Neuronal stem cell (in vitro differentiated cells): Measurements from ENCODE around the gene ARF3.
"Not testable (repeated sequence)": the region's sequence is repeated elsewhere in the genome, so short reads cannot be mapped to it uniquely, and the experiment has no call there.

ENCODE experiments used
- DNase-seq: peaks from one replicate; pipeline ENCODE4 v3.0.0-alpha.2; 2013; ENCODE audit warnings: low spot score
- H2AFZ ChIP-seq: one replicate; pipeline ENCODE4 v1.6.1; 2013; ENCODE audit warnings: mild to moderate bottlenecking, low read length, inconsistent platforms
- H2AK5ac ChIP-seq: 2 replicates; pipeline ENCODE4 v1.6.1; 2013; ENCODE audit warnings: low read depth, mild to moderate bottlenecking, inconsistent platforms, low read length, moderate library complexity, mixed read lengths
- H2BK120ac ChIP-seq: 2 replicates; pipeline ENCODE4 v1.6.1; 2013; ENCODE audit warnings: low read depth, mild to moderate bottlenecking, inconsistent platforms, low read length, moderate library complexity, mixed read lengths
- H2BK12ac ChIP-seq: one replicate; pipeline ENCODE4 v1.6.1; 2013; ENCODE audit warnings: low read length, inconsistent platforms
- H2BK15ac ChIP-seq: 2 replicates; pipeline ENCODE4 v1.6.1; 2013; ENCODE audit warnings: mild to moderate bottlenecking, low read length, inconsistent platforms, mixed read lengths
- H2BK5ac ChIP-seq: one replicate; pipeline ENCODE4 v1.6.1; 2013; ENCODE audit warnings: inconsistent platforms, mild to moderate bottlenecking, low read length, moderate library complexity
- H3K14ac ChIP-seq: one replicate; pipeline ENCODE4 v1.6.1; 2013; ENCODE audit warnings: low read length, inconsistent platforms
- H3K18ac ChIP-seq: 2 replicates; pipeline ENCODE4 v1.6.1; 2013; ENCODE audit warnings: low read length, inconsistent platforms
- H3K23ac ChIP-seq: 2 replicates; pipeline ENCODE4 v1.6.1; 2013; ENCODE audit warnings: low read depth, mild to moderate bottlenecking, mixed read lengths, low read length, inconsistent platforms; ENCODE audit not compliant: poor library complexity
- H3K27ac ChIP-seq: replicated peaks from 3 replicates; pipeline ENCODE4 v1.5.1; 2013; ENCODE audit warnings: low read length, inconsistent platforms
- H3K27me3 ChIP-seq, 3 experiments: 2 replicates each; pipeline ENCODE4 v1.6.1; 2013; ENCODE audit warnings: low read length in 3 of 3, mild to moderate bottlenecking in 2 of 3, inconsistent platforms in 1 of 3, low read depth in 1 of 3, mixed read lengths in 1 of 3, moderate library complexity in 1 of 3; ENCODE audit not compliant: control insufficient read depth in 3 of 3, insufficient read depth in 3 of 3
- H3K36me3 ChIP-seq, 2 donors: replicated peaks in 1 of 2; 2 replicates each; pipeline ENCODE4 v1.6.1; 2013; ENCODE audit warnings: low read length in 2 of 2; ENCODE audit not compliant: control insufficient read depth in 2 of 2, insufficient read depth in 2 of 2
- H3K4ac ChIP-seq: 2 replicates; pipeline ENCODE4 v1.6.1; 2013; ENCODE audit warnings: inconsistent platforms, mild to moderate bottlenecking, low read length, moderate library complexity
- H3K4me1 ChIP-seq, 2 donors: 1 replicate in 1 of 2; 2 replicates in 1 of 2; pipeline ENCODE4 v1.6.1; 2013; ENCODE audit warnings: low read length in 2 of 2, low read depth in 1 of 2; ENCODE audit not compliant: control insufficient read depth in 2 of 2, insufficient read depth in 1 of 2
- H3K4me2 ChIP-seq: one replicate; pipeline ENCODE4 v1.6.1; 2013; ENCODE audit warnings: mild to moderate bottlenecking, low read length, inconsistent platforms; ENCODE audit not compliant: insufficient read depth, poor library complexity, severe bottlenecking
- H3K4me3 ChIP-seq, 2 donors: 2 replicates each; pipeline ENCODE4 v1.5.1; 2013; ENCODE audit warnings: low read length in 2 of 2, mild to moderate bottlenecking in 2 of 2, inconsistent platforms in 1 of 2, moderate library complexity in 1 of 2
- H3K79me1 ChIP-seq: one replicate; pipeline ENCODE4 v1.6.1; 2013; ENCODE audit warnings: low read depth, mild to moderate bottlenecking, inconsistent platforms, low read length, moderate library complexity
- H3K9ac ChIP-seq: one replicate; pipeline ENCODE4 v1.6.1; 2013; ENCODE audit warnings: mild to moderate bottlenecking, low read depth, low read length, inconsistent platforms; ENCODE audit not compliant: poor library complexity
- H3K9me3 ChIP-seq, 2 donors: replicated peaks in 1 of 2; 2 replicates each; pipeline versions ENCODE3 to v1.6.1; 2013; ENCODE audit warnings: low read length in 2 of 2, mild to moderate bottlenecking in 2 of 2, inconsistent platforms in 1 of 2, low read depth in 1 of 2, mixed read lengths in 1 of 2, moderate library complexity in 1 of 2; ENCODE audit not compliant: control insufficient read depth in 2 of 2, insufficient read depth in 1 of 2
- H4K8ac ChIP-seq: one replicate; pipeline ENCODE4 v1.6.1; 2013; ENCODE audit warnings: low read depth, mild to moderate bottlenecking, inconsistent platforms, low read length, moderate library complexity
- H4K91ac ChIP-seq: one replicate; pipeline ENCODE4 v1.6.1; 2013; ENCODE audit warnings: low read length, low read depth, mild to moderate bottlenecking, inconsistent platforms; ENCODE audit not compliant: poor library complexity
- WGBS, 2 donors: extraction: QIAGEN DNeasy Blood & Tissue Kit; methylation state at CpG; one replicate each; pipeline ENCODE4 v1.1.7; 2013; ENCODE audit warnings: missing lambda C conversion rate in 2 of 2, mixed read lengths in 1 of 2; ENCODE audit not compliant: insufficient read length in 2 of 2, insufficient replicate concordance in 1 of 2; ENCODE audit errors: extremely low coverage in 2 of 2; 5-methylcytosine and 5-hydroxymethylcytosine counted together

Gene ARF3

DNA sequence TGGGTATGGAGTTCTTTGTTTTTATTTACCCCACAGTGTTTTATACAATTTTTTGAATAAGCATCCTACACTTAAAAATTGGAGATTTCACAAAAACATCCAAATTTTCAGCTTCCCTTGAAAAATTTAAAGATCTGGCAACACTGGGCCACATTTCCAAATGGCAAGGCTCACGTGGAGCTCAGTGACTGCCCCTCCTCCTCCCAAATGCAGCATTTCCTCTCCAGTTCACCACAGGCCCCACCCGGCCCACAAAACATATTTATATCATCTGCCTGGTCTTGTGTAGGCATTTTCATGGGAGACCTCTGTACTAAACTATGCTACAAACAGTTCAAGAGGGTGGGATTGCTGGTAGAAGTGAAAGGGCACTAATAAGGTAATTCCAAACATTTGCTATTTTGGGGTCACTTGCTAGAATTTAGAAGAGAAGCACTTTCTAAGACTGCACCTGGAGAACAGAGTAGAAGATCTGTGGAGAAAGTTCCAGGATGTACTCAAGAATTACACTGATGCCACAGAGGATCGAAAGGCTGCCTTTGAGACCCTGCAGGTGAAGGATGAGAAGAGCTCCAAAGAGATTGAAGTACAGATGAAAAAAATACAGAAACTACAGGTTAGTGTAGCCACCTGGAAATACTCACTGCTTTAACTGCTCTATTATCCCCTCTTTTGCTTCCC lies 39.3 kb downstream of the ARF3 start:
- Histone ChIP-seq H2BK12ac (no peak overlapping the region), H2BK5ac (no peak overlapping the region)
- no CpG with 5 or more reads among the region's 3 CpGs for WGBS, 2 donors

GRCh38 chr12:48910196-48910595 lies 47.1 kb downstream of the ARF3 start:
- H2AFZ ChIP-seq, result no peak overlapping the region
- no peak overlapping the region for H3K14ac ChIP-seq
- H2BK5ac ChIP-seq, result no peak overlapping the region
- no peaks in the 10 kb centered on the region for H3K79me1 ChIP-seq
- no peaks in the 10 kb centered on the region for H3K27me3 ChIP-seq
- DNase-seq, result no peak
- no peak overlapping the region for H3K9ac ChIP-seq
- no peak overlapping the region for H3K27ac ChIP-seq
- no peak overlapping the region for H2BK12ac ChIP-seq
- H3K9me3 ChIP-seq, result no peaks in the 10 kb centered on the region
- H3K4me3 ChIP-seq, result no peak overlapping the region
- H2BK120ac ChIP-seq, result no peak overlapping the region
- no peak overlapping the region for H4K91ac ChIP-seq
- no peaks in the 10 kb centered on the region for H3K36me3 ChIP-seq
- H3K4ac ChIP-seq, result no peak overlapping the region
- no peak overlapping the region for H3K18ac ChIP-seq
- peaks cover 0 to 5% of the 10 kb centered on the region in 2 donors for H3K4me1 ChIP-seq
- H4K8ac ChIP-seq, result no peak overlapping the region
- no peak overlapping the region for H3K4me2 ChIP-seq
- H2AK5ac ChIP-seq, result no peak overlapping the region
- H3K23ac ChIP-seq, result no peak overlapping the region
- H2BK15ac ChIP-seq, result no peak overlapping the region

More for the DNA sequence above, 39.3 kb downstream of the ARF3 start:
- H3K27ac ChIP-seq, result no peak overlapping the region
- peaks cover 0 to 5% of the 10 kb centered on the region in 2 donors for H3K4me1 ChIP-seq
- H4K8ac ChIP-seq, result no peak overlapping the region
- no peak overlapping the region for H3K14ac ChIP-seq
- H2AK5ac ChIP-seq, result no peak overlapping the region
- H3K4ac ChIP-seq, result peak overlapping the region; percentile 97
- H3K27me3 ChIP-seq, result no peaks in the 10 kb centered on the region
- H3K79me1 ChIP-seq, result no peaks in the 10 kb centered on the region
- no peak overlapping the region for H2BK120ac ChIP-seq
- DNase-seq, result no peak
- no peak overlapping the region for H4K91ac ChIP-seq
- no peak overlapping the region for H2BK15ac ChIP-seq
- H3K4me3 ChIP-seq, result no peak overlapping the region
- H2AFZ ChIP-seq, result no peak overlapping the region
- peaks cover 3 to 6% of the 10 kb centered on the region in 2 donors for H3K9me3 ChIP-seq
- H3K18ac ChIP-seq, result no peak overlapping the region
- H3K9ac ChIP-seq, result no peak overlapping the region
- H3K23ac ChIP-seq, result no peak overlapping the region
- no peak overlapping the region for H3K4me2 ChIP-seq
- H3K36me3 ChIP-seq, result peaks cover 2 to 34% of the 10 kb centered on the region in 2 donors

DNA sequence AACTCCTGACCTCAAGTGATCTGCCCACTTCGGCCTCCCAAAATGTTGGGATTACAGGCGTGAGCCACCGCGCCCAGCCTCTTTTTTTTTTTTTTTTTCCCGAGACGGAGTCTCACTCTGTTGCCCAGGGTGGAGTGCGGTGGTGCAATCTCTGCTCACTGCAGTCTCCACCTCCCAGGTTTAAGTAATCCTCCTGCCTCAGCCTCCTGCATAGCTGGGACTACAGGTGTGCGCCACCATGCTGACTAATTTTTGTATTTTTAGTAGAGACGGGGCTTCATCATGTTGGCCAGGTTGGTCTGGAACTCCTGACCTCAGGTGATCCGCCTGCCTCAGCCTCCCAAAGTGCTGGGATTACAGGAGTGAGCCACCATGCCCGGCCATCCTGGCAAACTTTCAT lies 47.6 kb downstream of the ARF3 start:
- not testable (repeated sequence) for H2BK15ac ChIP-seq, H3K9me3 ChIP-seq, H3K4me1 ChIP-seq, H4K8ac ChIP-seq, H2AFZ ChIP-seq, H3K18ac ChIP-seq, DNase-seq, H2BK12ac ChIP-seq, H3K27me3 ChIP-seq, H3K27ac ChIP-seq, H3K4me3 ChIP-seq, H4K91ac ChIP-seq, H3K23ac ChIP-seq, H3K36me3 ChIP-seq, H3K79me1 ChIP-seq, H3K4me2 ChIP-seq, H2AK5ac ChIP-seq, H3K4ac ChIP-seq, H3K14ac ChIP-seq, H2BK120ac ChIP-seq, H3K9ac ChIP-seq, H2BK5ac ChIP-seq
- WGBS, 2 donors, result no CpG with 5 or more reads among the region's 11 CpGs

GRCh38 chr12:48907245-48907644 lies 50.0 kb downstream of the ARF3 start:
- Histone ChIP-seq H4K8ac (no peak overlapping the region), H2BK15ac (no peak overlapping the region), H2BK120ac (no peak overlapping the region), H2AK5ac (no peak overlapping the region), H3K9ac (no peak overlapping the region), H3K14ac (no peak overlapping the region), H3K27ac (no peak overlapping the region), H3K4ac (no peak overlapping the region), H3K4me1 (peaks cover 0 to 2% of the 10 kb centered on the region in 2 donors), H3K4me3 (no peak overlapping the region), H2BK12ac (no peak overlapping the region), H3K4me2 (no peak overlapping the region), H3K23ac (no peak overlapping the region), H3K27me3 (no peaks in the 10 kb centered on the region), H3K18ac (no peak overlapping the region), H3K9me3 (no peaks in the 10 kb centered on the region), H4K91ac (no peak overlapping the region), H2AFZ (no peak overlapping the region), H2BK5ac (no peak overlapping the region), H3K79me1 (no peaks in the 10 kb centered on the region), H3K36me3 (no peaks in the 10 kb centered on the region)
- WGBS, 2 donors, result no CpG with 5 or more reads among the region's 3 CpGs
- DNase-seq, result no peak
